Mammary epithelial cell (primary cell): ENCODE data around the gene VTA1.

Experiments used
- EZH2 ChIP-seq: IDR thresholded peaks from 2 replicates; pipeline ENCODE4 v1.6.1; 2012; ENCODE audit warnings: low read length, inconsistent platforms, borderline replicate concordance
- TF ChIP-seq, protein P1 (sequence below), 2 donors: IDR thresholded peaks in 1 of 2; conservative IDR thresholded peaks in 1 of 2; 2 replicates each; pipeline ENCODE4 v1.5.1; 2011 to 2012; ENCODE audit warnings: inconsistent platforms in 2 of 2, low read length in 2 of 2, mild to moderate bottlenecking in 2 of 2, control low read depth in 1 of 2, low read depth in 1 of 2; ENCODE audit not compliant: insufficient read depth in 1 of 2; ENCODE audit errors: extremely low read depth in 1 of 2

DNA sequence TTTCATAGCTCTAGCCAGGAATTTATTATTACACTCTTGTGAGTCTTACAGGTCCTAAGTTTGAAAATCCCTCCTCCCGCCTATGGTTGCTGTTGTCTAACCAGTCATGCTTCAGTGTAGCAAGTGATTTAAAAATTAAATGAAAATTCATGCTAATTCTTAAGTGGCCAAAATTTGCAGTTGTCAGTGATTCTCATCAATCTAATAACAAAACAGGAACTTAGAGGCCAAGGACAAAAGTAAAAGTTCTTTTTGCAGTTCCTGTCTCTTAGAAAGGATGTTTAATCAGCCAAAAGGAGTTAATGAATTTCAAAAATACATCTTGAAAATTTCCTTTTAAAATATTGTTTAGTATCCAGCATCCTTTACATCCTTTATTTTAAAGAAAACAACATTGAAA, 36.3 kb downstream of the VTA1 start:
- TF ChIP-seq EZH2 = no peak
- TF ChIP-seq, protein P1, sequence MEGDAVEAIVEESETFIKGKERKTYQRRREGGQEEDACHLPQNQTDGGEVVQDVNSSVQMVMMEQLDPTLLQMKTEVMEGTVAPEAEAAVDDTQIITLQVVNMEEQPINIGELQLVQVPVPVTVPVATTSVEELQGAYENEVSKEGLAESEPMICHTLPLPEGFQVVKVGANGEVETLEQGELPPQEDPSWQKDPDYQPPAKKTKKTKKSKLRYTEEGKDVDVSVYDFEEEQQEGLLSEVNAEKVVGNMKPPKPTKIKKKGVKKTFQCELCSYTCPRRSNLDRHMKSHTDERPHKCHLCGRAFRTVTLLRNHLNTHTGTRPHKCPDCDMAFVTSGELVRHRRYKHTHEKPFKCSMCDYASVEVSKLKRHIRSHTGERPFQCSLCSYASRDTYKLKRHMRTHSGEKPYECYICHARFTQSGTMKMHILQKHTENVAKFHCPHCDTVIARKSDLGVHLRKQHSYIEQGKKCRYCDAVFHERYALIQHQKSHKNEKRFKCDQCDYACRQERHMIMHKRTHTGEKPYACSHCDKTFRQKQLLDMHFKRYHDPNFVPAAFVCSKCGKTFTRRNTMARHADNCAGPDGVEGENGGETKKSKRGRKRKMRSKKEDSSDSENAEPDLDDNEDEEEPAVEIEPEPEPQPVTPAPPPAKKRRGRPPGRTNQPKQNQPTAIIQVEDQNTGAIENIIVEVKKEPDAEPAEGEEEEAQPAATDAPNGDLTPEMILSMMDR (conservative IDR thresholded peaks at IDR 0.05 in 1 of 2, IDR thresholded peaks at IDR 0.05 in 1 of 2; ENCODE audit: extremely low read depth in 1 of 2, insufficient read depth in 1 of 2, low read depth in 1 of 2, low read length in 2 of 2) = no peak
